Mucosa of descending colon (tissue), 3 donors: Measurements from ENCODE around the gene ARHGAP29. TPM values are rescaled to one million over a fixed set of nuclear protein-coding genes. Genes with fewer than 3 reads are reported as not detected.

Source experiments
- ATAC-seq: fragments of 200-7000 bp; cut with Tn5 transposase; one replicate; pipeline ENCODE4 v1.9.1; 2020; ENCODE audit warnings: mild to moderate bottlenecking, moderate library complexity
- DNase-seq, 3 donors: peaks; one replicate each; pipeline ENCODE4 v3.0.0-alpha.2; 2020
- H3K36me3 ChIP-seq: fragments of 200-600 bp; one replicate; pipeline ENCODE4 v1.8.0; 2021; ENCODE audit warnings: low read depth, mild to moderate bottlenecking
- H3K4me1 ChIP-seq: fragments of 200-600 bp; one replicate; pipeline ENCODE4 v1.8.0; 2021; ENCODE audit warnings: low read depth, mild to moderate bottlenecking
- H3K4me3 ChIP-seq: fragments of 200-600 bp; one replicate; pipeline ENCODE4 v1.8.0; 2021; ENCODE audit warnings: mild to moderate bottlenecking
- H3K9me3 ChIP-seq: fragments of 200-600 bp; one replicate; pipeline ENCODE4 v1.8.0; 2021; ENCODE audit warnings: mild to moderate bottlenecking
- CTCF ChIP-seq: fragments of 200-600 bp; IDR thresholded peaks from one replicate; pipeline ENCODE4 v1.8.0; 2022; ENCODE audit warnings: antibody characterized with exemption, mild to moderate bottlenecking
- intact Hi-C, 2 donors: fragments of 100-400 bp; cut with DNase I in 1 of 2; cut with micrococcal nuclease in 1 of 2; formaldehyde crosslinking; loops; one replicate each; pipeline versions ENCODE4 v1.11.0 to v1.11.1; 2022; cut with DNase I, micrococcal nuclease
- total RNA-seq, 3 donors: library from RNA; stranded (reverse); fragmentation: NEBNext Ultra II Directional in 2 of 3; extraction: Animal tissue kit (Norgen Biotek cat#: 25700) in 2 of 3; gene quantifications; one replicate each; pipeline versions ENCODE4 v1.2.1 to v1.2.4, GENCODE V29; 2021 to 2023
- donor health status: DM: no; HTN: no; CAD: no; lungs with moderate emphysema.
- donor health status: DM: no; HTN: no; CAD: no.
- donor health status: DM: no; HTN: yes; CAD: no.

The ARHGAP29 gene
- total RNA-seq, 3 donors from 2014 or later, result 2.6 to 11.9 (median 6.7) TPM

DNA sequence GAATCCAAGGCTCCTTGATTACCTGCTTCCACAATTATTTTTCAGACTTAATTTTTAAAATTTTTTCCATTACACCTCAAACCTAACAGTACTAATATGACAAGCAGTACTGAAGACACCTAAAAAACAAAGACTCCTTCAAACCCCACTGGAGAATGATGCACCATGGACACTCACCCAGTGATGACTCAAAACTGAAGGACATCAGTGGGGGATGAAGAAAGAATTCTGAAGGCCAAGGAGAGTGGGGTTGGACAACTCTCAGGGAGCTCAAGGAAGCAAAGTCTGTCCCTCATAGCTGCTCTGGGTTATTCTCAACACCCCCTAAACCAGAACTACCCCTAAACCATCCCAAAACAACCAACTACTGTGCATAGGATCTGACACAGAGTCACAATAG lies 2.4 kb upstream of the ARHGAP29 start:
- TF ChIP-seq CTCF, result no peak
- peaks cover 12% of the 10 kb centered on the region for H3K4me1 ChIP-seq
- intact Hi-C loops, result loop anchor here in 1 of 2 donors (10.0 kb wide), 1 partner anchor 175 kb away; no protein-coding TSS in a partner anchor
- ATAC-seq, result no peak
- H3K36me3 ChIP-seq, result no peaks in the 10 kb centered on the region
- H3K9me3 ChIP-seq, result no peaks in the 10 kb centered on the region
- no peak for DNase-seq
- H3K4me3 ChIP-seq, result no peak overlapping the region

DNA sequence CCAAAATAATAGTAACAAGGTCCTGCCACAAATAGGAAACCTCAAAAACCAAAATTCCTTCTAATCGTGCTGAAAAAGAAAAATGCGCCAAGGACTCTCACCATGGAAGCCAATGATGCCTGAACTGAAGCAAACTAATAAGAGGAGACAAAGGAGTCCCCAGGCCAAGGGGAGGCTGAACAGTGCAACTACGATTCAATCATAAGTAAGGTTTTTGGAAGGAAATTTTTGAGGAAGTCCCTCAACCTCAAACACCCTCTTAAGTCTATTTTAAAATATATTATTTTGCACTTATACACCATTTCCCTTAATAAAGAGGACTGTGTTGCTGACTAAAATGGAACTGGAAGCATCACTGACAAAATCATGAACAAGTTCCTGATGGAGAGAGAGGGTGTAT lies 1.7 kb upstream of the ARHGAP29 start:
- ATAC-seq (no peak), DNase-seq (no peak)
- Histone ChIP-seq H3K9me3 (no peaks in the 10 kb centered on the region), H3K4me1 (peaks cover 12% of the 10 kb centered on the region), H3K4me3 (no peak overlapping the region), H3K36me3 (no peaks in the 10 kb centered on the region)
- TF ChIP-seq CTCF, result no peak
- intact Hi-C loops, result no loop called here

- H3K36me3 ChIP-seq, result no peaks in the 10 kb centered on the region
- ATAC-seq (peak; percentile 66), DNase-seq (peak in 2 of 3 donors; percentile 32 to 41)
- TF ChIP-seq CTCF, result no peak
- H3K4me3 ChIP-seq, result peak overlapping the region; percentile 33
- H3K4me1 ChIP-seq, result peaks cover 12% of the 10 kb centered on the region
- H3K9me3 ChIP-seq, result no peaks in the 10 kb centered on the region
- intact Hi-C loops, result no loop called here
Measured at GRCh38 chr1:94236630-94237290, 624 bp downstream of the ARHGAP29 start.

DNA sequence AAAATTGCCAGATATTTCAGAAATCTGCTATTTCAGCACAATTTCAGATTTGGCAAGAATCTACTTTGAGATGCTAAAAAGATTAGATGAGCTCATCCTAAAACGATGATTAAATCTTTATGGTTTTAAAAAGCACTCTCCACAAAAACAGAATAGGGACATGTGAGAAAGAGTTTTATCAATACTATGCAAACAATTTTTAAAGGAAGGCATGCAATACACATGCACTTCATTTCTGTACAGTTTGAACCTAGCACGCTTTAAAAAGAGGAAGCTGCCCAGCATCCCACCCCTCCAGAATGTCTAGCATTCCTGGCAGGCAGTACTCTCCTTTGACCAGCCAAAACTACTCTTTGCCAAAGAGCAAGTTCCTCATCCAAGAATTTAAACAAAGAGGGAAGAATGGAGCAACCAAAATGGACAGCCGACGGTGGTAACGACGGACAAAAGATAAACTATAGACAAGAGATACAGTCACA lies 1.3 kb downstream of the ARHGAP29 start:
- no peak for ATAC-seq
- no peaks in the 10 kb centered on the region for H3K9me3 ChIP-seq
- no peak overlapping the region for H3K4me3 ChIP-seq
- H3K36me3 ChIP-seq, result no peaks in the 10 kb centered on the region
- peaks cover 12% of the 10 kb centered on the region for H3K4me1 ChIP-seq
- TF ChIP-seq CTCF, result no peak
- no peak for DNase-seq
- intact Hi-C loops, result no loop called here

DNA sequence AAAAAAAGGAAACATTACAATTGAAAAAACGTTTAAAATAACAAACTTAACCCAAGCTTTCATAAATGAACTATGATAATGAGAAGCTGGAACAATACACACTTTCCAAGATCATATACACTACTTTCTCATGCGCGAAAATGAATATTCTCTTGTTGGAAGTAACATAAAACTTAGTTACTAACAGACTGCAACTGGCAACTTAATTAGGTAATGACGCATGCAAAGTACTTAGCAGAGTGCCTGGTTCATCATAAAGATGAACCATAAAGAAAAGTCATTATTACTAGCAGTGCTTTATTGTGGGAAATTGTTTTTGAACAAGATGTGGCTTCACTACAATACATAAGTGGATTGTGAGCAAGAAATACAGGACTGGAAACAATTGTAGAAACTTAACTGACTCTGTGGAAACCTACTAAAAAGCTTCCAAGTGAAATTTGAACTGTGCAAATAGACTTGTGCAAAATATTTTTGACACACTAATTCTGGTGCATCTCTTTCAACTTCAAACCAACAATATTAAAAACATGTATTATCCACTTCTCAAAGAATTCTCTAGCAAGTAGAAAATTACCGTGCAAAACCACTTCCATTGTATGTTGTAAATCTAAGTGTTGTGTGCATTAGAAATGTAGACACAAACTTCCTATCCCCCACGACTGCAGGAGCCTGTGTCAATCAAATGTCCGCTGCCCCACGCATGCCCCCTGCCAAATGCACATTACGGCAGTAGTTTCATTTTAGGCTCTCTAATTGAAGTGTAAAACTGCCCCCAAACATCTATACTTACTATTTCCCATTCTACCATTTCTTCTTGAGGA lies 2.0 kb downstream of the ARHGAP29 start:
- no peak for ATAC-seq
- no peaks in the 10 kb centered on the region for H3K36me3 ChIP-seq
- intact Hi-C loops, result no loop called here

More for the DNA sequence above, 2.0 kb downstream of the ARHGAP29 start:
- Histone ChIP-seq H3K9me3 (no peaks in the 10 kb centered on the region), H3K4me1 (peaks cover 12% of the 10 kb centered on the region), H3K4me3 (no peak overlapping the region)
- no peak for TF ChIP-seq CTCF
- DNase-seq, result no peak
